IMR-90 (cell line): ENCODE measurements around the gene APC2.

Experiments used
- CTCF ChIP-seq: conservative IDR thresholded peaks from 2 replicates; pipeline ENCODE4 v1.5.1; 2012; ENCODE audit warnings: mild to moderate bottlenecking, low read depth, low read length, improper control_type of control experiment
- POLR2A ChIP-seq: IDR thresholded peaks from 2 replicates; pipeline ENCODE4 v1.6.1; 2012; ENCODE audit warnings: mild to moderate bottlenecking, low read depth, low read length

- TF ChIP-seq CTCF (no peak), POLR2A (no peak)
Observed at GRCh38 chr19:1423436-1424191, 26.3 kb upstream of the APC2 start.
